HG03575 (cell line): ENCODE results near the gene GPR35.
"Not testable (repeated sequence)": the region's sequence is repeated elsewhere in the genome, so short reads cannot be mapped to it uniquely, and the experiment has no call there.

Experiments
- ATAC-seq: cut with Tn5 transposase; IDR thresholded peaks from one replicate; pipeline ENCODE4 v1.9.1; 2021; ENCODE audit not compliant: unreplicated experiment, insufficient number of reproducible peaks, low FRiP score; ENCODE audit errors: extremely low read depth

Gene GPR35

GRCh38 chr2:240646900-240647502 lies 21.7 kb downstream of the GPR35 start:
- no peak for ATAC-seq

GRCh38 chr2:240647503-240648154 lies 22.3 kb downstream of the GPR35 start:
- ATAC-seq: no peak

- ATAC-seq: no peak
These were observed 22.9 kb downstream of the GPR35 start for GRCh38 chr2:240648155-240648649.

GRCh38 chr2:240648650-240649275 lies 23.5 kb downstream of the GPR35 start:
- no peak for ATAC-seq

GRCh38 chr2:240649331-240649730 lies 24.1 kb downstream of the GPR35 start:
- ATAC-seq: no peak

DNA sequence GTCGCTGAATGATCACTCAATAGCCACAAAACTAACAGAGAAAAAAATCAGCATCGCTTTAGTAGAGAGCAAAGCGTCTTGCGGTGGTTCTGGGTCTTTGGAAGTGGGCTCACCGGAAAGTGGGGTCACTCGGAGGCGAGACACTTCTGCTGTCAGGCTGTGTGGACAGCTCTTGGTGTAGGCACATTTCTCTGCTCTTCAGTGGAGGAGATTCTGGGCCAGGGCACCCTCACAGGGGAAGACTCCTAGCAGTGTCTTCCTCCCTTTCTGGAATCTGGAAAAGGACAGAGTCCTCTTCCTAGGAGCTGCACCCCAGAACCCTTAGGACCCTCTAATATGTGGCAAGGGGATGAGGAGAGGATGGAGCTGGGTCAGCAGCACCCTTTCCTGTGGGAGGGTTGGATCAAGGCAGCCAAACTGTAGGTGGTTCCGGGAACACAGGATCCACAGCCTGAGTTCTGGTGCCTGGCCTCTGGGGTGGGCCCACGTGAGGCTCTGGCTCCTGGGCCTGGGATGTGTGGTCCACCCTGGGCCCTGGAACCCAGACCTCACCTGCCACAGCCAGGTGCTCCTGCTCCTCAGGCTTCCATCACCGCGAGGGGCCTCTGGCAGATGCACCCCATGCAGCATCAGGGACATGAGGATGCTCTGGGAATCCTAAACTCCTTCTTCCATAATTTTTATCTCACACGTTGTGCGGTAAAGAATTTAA lies 25.1 kb downstream of the GPR35 start:
- no peak for ATAC-seq

DNA sequence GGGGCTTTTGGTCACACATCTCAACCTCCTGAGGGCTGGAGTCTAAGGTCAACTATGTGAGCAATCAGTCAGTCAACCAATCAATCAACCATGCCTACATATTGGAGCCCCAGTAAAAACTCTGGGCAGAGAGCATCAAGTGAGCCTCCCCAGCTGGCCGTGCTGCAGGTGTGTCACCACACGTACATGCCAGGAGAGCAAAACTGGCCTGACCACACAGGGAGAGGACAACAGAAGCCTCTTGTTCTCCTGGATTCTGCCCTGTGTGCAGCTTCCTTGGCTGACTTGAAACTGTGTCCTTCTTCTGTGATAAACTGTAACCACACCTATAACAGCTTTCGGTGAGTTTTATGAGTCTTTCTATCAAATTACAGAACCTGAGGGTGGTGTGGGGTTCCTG lies 25.9 kb downstream of the GPR35 start:
- no peak for ATAC-seq

DNA sequence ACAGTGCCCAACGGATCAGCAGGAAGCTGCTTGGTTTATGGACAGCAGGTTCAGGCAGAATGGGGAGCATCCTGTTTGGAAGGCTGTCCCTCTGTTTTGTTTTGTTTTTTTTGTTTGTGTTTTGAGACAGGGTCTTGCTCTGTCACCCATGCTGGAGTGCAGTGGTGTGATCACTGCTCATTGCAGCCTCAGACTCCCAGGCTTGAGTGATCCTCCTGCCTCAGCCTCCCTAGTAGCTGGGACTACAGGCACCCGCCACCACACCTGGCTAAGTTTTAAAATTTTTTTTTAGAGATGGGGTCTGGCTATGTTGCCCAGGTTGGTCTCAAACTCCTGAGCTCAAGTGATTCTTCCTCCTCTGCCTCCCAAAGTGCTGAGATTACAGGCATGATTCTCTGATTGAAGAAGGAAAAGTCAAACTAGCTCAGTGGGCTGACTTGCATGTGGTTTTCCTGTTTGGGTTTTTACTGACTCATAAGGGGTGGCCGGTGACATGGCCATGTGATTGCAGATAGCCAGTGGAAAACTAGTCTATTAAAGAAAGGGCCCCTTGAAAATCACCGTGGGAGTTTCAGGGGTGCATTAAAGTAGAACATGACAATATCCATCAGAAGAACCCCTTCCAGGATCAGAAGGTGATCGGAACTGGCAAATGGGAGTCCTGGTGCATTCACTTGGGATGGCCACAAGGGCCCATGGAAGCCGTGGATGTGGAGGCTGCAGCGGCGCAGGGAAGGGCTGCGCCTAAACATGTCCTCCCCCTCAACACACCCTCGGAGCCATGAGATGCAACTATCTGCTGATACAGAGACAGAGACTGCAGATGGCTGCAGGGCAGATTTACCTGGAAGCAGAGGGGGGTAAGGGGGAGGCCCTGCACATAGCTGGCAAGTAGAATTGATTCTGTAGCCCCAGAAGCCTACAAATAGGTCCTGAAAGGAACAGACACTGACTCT lies 30.9 kb downstream of the GPR35 start:
- no peak for ATAC-seq

DNA sequence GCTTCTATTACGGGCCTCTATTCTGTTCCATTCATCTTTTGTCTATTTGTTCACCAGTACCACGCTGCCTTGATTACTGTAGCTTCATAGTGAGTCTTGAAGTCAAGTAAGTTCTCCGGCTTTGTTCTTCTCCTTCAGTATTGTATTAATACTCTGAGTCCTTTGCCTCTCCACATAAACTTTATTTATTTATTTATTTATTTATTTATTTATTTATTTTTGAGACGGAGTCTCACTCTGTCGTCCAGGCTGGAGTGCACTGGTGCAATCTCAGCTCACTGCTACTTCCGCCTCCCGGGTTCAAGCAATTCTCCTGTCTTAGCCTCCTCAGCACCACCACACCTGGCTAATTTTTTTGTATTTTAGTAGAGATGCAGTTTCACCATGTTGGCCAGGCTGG lies 34.6 kb downstream of the GPR35 start:
- ATAC-seq: not testable (repeated sequence)

- ATAC-seq: no peak
These were observed 37.4 kb downstream of the GPR35 start for GRCh38 chr2:240662681-240663080.

DNA sequence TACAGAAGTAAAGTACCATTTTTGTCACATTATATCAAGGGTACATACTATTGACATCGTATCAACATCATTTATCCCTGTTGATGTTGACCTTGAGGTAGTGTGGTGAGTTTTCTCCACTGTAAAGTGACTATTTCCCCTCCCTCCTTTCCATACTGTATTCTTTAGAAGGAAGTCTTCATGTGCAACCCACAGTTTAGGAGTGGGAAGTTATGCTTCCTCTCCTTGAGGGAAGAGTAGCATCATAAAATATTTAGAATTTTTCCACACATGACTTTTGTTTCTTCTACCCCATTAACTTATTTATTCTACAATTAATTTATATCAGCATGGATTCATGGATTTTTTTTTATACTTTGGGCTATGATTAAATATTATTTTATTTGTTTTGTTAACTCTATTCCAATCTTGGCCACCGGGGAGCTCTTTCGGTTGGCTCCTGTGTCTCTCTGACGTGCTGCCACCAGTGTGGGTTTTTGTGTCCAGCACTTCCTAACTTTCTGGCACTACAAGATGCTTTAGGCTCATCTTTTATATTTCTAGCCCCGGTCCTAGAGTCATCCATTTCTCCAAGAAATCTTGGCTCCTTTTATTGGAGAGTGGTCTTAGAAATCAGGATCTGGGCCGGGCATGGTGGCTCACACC lies 38.4 kb downstream of the GPR35 start:
- no peak for ATAC-seq

DNA sequence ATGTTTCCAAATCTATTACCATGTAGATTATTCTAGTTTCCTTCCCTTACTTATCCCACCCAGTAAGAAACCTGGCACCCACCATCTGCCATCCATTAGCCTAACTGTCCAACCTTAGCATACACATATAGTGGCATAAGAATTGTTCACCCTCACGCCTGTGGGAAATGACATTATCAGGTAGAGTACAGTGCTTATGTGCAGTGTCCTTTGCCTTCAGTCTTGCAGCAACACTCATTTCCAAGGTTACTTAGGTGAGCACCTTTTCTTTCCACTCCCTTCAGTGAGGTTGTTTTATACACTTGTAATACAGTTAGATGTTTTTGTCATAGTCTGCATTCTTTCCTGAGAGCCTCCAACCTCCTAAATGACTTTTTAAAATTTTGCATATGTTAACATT lies 39.3 kb downstream of the GPR35 start:
- ATAC-seq: no peak

DNA sequence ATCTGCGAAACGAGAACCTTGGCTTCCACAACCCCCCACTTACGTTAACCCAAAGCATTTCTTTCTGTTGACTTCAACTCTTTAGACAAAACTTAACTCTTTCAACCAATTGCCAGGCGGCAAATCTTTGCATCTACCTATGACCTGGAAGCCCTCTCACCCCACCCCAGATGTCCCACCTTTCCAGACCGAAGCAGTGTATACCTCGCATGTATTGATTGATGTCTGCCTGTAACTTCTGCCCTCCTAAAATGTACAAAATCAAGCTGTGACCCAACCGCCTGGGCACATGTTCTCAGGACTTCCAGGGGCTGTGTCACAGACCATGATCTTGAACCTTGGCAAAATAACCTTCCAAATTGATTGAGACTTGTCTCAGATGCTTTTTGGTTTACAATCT lies 45.1 kb downstream of the GPR35 start:
- ATAC-seq: no peak

DNA sequence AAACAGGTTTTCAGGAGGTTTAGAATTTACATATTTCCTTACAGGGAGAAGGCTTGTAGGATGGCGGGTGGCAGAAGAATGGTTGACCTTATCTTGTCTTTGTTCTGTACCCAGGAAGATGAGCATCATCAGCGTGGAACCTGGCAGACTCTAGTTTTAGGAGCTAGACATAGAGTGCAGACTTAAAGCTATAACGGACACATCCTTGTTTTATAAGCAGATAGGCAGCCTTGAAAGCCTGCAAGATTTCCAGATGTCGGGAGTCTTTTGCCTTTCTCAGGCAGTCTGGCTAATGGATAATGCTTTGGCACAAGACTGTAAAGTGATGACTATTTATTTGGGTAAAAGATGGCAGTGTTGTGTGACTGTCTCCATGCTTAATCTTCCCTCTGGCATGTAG lies 45.7 kb downstream of the GPR35 start:
- ATAC-seq: no peak

GRCh38 chr2:240672076-240672700 lies 46.9 kb downstream of the GPR35 start:
- ATAC-seq: no peak

DNA sequence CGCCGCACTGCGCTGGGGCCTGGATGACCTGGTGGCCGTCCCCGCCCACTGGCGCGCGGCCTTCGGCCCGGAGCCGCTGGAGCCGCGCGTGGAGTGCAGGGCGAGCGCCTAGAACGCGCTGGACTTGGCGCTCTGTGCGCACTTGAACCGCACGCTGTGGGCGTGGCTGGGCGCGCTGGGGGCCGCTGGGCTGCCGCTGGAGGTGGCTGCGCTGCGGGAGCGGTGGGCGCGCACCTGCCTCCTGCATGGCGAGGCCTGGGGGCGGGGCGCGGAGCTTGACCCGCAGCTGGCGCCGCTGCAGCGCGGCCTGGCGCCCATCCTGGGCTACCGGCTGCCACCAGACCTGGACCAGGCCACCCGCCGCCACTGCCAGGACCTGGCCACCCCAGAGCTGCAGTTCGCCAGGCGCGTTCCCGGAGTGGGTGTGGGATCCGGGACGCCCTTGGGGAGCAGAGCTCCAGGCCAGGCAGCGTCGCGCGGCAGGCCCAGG lies 47.5 kb downstream of the GPR35 start:
- no peak for ATAC-seq

DNA sequence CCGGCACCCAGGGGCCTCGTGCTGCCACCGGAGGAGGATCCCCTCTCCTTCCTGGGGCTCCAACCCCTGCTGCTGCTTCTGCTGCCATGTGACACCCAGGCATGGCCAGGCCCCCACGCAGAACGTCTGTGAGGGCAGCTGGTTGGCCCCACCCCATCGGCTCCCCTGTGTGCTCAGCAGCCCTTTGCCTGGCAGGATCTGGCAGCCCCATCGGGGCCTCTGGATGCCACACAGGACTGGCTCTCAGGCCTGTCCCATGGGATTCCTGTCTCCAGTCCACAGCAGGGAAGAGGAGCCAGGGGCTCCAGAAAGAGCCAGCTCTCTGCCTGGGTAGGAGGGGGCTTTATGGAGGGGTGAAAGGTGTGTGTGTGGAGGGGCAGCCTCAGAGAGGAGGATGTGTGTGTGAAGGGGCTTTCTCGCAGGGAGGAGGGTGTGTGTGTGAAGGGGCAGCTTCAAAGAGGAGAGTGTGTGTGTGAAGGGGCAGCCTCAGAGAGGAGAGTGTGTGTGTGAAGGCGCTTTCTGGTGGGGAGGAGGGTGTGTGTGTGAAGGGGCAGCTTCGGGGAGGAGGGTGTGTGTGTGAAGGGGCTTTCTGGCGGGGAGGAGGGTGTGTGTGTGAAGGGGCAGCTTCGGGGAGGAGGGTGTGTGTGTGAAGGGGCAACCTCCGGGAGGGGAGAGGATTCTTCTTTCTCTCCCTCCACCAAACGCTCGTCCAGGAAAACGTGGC lies 49.3 kb downstream of the GPR35 start:
- ATAC-seq: not testable (repeated sequence)
